Smooth muscle cell (in vitro differentiated cells): ENCODE data around the gene BEST4. TPM values are rescaled to one million over a fixed set of nuclear protein-coding genes. Genes with fewer than 3 reads are reported as not detected.
A peak's percentile ranks its signal among the peaks of the same experiment; 100 is the strongest.

Experiments used
- DNase-seq: peaks from one replicate; lab custom pipeline; 2025; ENCODE audit not compliant: unreplicated experiment; lab: John Stamatoyannopoulos, UW
- H2AFZ ChIP-seq: fragments of 200-600 bp; sonication (generic); 2 replicates; pipeline ENCODE4 v1.6.0; 2016; ENCODE audit warnings: antibody characterized with exemption, low read depth, mild to moderate bottlenecking
- H3F3A ChIP-seq: fragments of 200-600 bp; sonication (generic); 2 replicates; pipeline ENCODE4 v1.6.0; 2017; ENCODE audit warnings: antibody characterized with exemption, low read depth
- H3K27ac ChIP-seq: fragments of 200-600 bp; sonication (generic); 2 replicates; pipeline ENCODE4 v1.5.1; 2016; ENCODE audit warnings: low read depth, mild to moderate bottlenecking
- H3K27me3 ChIP-seq: fragments of 200-600 bp; sonication (generic); 2 replicates; pipeline ENCODE4 v1.6.1; 2016; ENCODE audit warnings: low read depth, mild to moderate bottlenecking
- H3K36me3 ChIP-seq: fragments of 200-600 bp; sonication (generic); 2 replicates; pipeline ENCODE4 v1.5.1; 2016; ENCODE audit warnings: low read depth
- H3K4me1 ChIP-seq: fragments of 200-600 bp; sonication (generic); 2 replicates; pipeline ENCODE4 v1.5.1; 2016; ENCODE audit warnings: low read depth
- H3K4me2 ChIP-seq: fragments of 200-600 bp; sonication (generic); 2 replicates; pipeline ENCODE4 v1.6.0; 2016; ENCODE audit warnings: mild to moderate bottlenecking
- H3K4me3 ChIP-seq: fragments of 200-600 bp; sonication (generic); 2 replicates; pipeline ENCODE4 v1.5.1; 2016; ENCODE audit warnings: mild to moderate bottlenecking
- H3K79me2 ChIP-seq: fragments of 200-600 bp; sonication (generic); 2 replicates; pipeline ENCODE4 v1.6.0; 2016; ENCODE audit warnings: low read depth, mild to moderate bottlenecking
- H3K9ac ChIP-seq: fragments of 200-600 bp; sonication (generic); 2 replicates; pipeline ENCODE4 v1.6.0; 2016; ENCODE audit warnings: low read depth
- H3K9me3 ChIP-seq: fragments of 200-600 bp; sonication (generic); replicated peaks from 2 replicates; pipeline ENCODE4 v1.5.1; 2016; ENCODE audit warnings: low read depth
- H4K20me1 ChIP-seq: fragments of 200-600 bp; sonication (generic); 2 replicates; pipeline ENCODE4 v1.6.0; 2016; ENCODE audit warnings: low read depth
- WGBS: methylation state at CpG from one replicate; pipeline ENCODE4 v1.1.7; 2016; ENCODE audit warnings: low lambda C conversion rate; 5-methylcytosine and 5-hydroxymethylcytosine counted together
- polyA plus RNA-seq: library from polyadenylated mRNA; unstranded; fragments of >200 nt; fragmentation: Nextera tagmentation; extraction: Ambion mirVana; gene quantifications from 2 replicates; pipeline ENCODE4 v1.2.1, GENCODE V29; 2016
- total RNA-seq: library from RNA; depleted of rRNA; stranded (reverse); fragments of >200 nt; gene quantifications from 2 replicates; pipeline ENCODE4 v1.2.3, GENCODE V29; 2014
- TF ChIP-seq, protein P1 (sequence below): fragments of 200-600 bp; sonication (generic); IDR thresholded peaks from 2 replicates; pipeline ENCODE4 v1.5.1; 2017; ENCODE audit warnings: borderline replicate concordance, mild to moderate bottlenecking, antibody characterized with exemption; ENCODE audit not compliant: insufficient read depth, poor library complexity, severe bottlenecking

Gene BEST4
- total and polyA plus RNA-seq, 2 experiments from 2014 or later, result 0.54 to 0.78 TPM

DNA sequence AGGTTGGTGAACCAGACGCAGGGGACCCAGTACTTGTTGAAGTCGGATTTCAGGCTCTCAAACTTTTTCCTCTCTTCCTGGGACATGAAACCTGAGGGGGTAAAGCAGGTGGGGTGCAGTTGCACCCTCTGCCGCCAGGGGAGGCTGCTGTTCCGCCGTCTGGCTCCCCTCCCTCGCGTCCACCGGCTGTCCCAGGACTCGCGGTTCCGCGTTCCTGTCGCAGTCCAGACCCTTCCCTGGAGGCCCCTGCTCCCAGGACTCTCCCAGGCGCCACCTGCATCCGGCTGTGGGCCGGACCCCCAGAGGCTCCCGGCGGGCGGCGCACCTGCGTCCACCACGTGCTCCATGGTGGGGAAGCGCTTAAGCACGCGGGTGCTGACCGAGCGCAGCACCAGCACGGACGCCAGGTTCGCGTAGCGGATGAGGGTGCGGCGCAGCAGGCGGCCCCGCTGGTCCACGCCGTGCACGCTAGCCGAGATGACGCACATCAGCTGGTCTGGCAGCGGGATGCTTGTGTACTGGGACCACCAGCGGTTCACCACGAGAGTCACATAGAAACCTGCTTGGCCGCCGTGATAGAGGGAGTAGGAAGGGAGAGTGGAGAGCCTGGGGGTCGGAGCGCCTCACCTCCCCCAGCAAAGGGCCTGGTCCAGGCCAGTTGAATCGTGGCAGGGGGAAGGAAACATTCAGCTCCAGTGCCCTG lies 1.7 kb downstream of the BEST4 start:
- WGBS, result 12% methylated on average over 47 of the region's 49 CpGs
- H3K9me3 ChIP-seq, result no peaks in the 10 kb centered on the region
- H3K27me3 ChIP-seq, result no peaks in the 10 kb centered on the region
- no peak for DNase-seq
- peak overlapping the region; percentile 74 for H3K4me2 ChIP-seq
- H4K20me1 ChIP-seq, result peaks cover under 1% of the 10 kb centered on the region
- H3K79me2 ChIP-seq, result no peaks in the 10 kb centered on the region
- no peak overlapping the region for H3K9ac ChIP-seq
- H3K36me3 ChIP-seq, result no peaks in the 10 kb centered on the region
- peaks cover 10% of the 10 kb centered on the region for H3F3A ChIP-seq
- H2AFZ ChIP-seq, result no peak overlapping the region
- TF ChIP-seq, protein P1, sequence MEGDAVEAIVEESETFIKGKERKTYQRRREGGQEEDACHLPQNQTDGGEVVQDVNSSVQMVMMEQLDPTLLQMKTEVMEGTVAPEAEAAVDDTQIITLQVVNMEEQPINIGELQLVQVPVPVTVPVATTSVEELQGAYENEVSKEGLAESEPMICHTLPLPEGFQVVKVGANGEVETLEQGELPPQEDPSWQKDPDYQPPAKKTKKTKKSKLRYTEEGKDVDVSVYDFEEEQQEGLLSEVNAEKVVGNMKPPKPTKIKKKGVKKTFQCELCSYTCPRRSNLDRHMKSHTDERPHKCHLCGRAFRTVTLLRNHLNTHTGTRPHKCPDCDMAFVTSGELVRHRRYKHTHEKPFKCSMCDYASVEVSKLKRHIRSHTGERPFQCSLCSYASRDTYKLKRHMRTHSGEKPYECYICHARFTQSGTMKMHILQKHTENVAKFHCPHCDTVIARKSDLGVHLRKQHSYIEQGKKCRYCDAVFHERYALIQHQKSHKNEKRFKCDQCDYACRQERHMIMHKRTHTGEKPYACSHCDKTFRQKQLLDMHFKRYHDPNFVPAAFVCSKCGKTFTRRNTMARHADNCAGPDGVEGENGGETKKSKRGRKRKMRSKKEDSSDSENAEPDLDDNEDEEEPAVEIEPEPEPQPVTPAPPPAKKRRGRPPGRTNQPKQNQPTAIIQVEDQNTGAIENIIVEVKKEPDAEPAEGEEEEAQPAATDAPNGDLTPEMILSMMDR, result peak; percentile 92
- no peak overlapping the region for H3K27ac ChIP-seq
- peaks cover 12% of the 10 kb centered on the region for H3K4me1 ChIP-seq
- peak overlapping the region; percentile 28 for H3K4me3 ChIP-seq

- H4K20me1 ChIP-seq, result peaks cover 6% of the 10 kb centered on the region
- H3K9ac ChIP-seq, result no peak overlapping the region
- H3K36me3 ChIP-seq, result no peaks in the 10 kb centered on the region
- H3K27me3 ChIP-seq, result no peaks in the 10 kb centered on the region
- no peak overlapping the region for H3K27ac ChIP-seq
- no peak overlapping the region for H2AFZ ChIP-seq
- no peak for DNase-seq
- TF ChIP-seq, protein P1, result no peak
- no peaks in the 10 kb centered on the region for H3K9me3 ChIP-seq
- peak overlapping the region; percentile 74 for H3K4me2 ChIP-seq
- peaks cover 12% of the 10 kb centered on the region for H3K4me1 ChIP-seq
- H3F3A ChIP-seq, result peaks cover 14% of the 10 kb centered on the region
- H3K4me3 ChIP-seq, result peak overlapping the region; percentile 28
- no peaks in the 10 kb centered on the region for H3K79me2 ChIP-seq
- 37% methylated on average over 11 of the region's 11 CpGs for WGBS
Observed at GRCh38 chr1:44785501-44786137, 2.4 kb downstream of the BEST4 start.

DNA sequence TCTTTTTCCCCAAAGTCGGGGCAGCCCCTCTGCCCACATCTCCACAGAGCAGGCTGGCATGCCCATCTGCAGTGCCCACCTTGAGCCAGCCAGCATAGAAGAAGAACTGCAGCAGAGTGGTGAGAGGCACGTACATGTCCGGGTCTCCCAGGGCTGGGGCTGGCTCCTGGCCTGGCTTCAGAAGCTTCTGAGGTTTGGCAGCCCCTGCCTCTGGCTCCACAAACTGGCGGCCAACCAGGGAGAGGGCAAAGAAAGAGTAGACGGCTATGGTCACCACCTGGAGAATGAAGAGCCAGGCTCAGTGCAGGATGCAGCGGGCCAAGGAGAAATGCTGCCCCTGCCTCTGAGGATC lies 3.0 kb downstream of the BEST4 start:
- H3K9me3 ChIP-seq, result no peaks in the 10 kb centered on the region
- H2AFZ ChIP-seq, result no peak overlapping the region
- no peak overlapping the region for H3K27ac ChIP-seq
- H3K79me2 ChIP-seq, result no peaks in the 10 kb centered on the region
- peaks cover 10% of the 10 kb centered on the region for H4K20me1 ChIP-seq
- peak overlapping the region; percentile 95 for H3K4me2 ChIP-seq
- TF ChIP-seq, protein P1, result no peak
- no peaks in the 10 kb centered on the region for H3K36me3 ChIP-seq
- no peak for DNase-seq
- H3K9ac ChIP-seq, result no peak overlapping the region
- H3K4me3 ChIP-seq, result no peak overlapping the region
- H3K27me3 ChIP-seq, result no peaks in the 10 kb centered on the region
- peaks cover 12% of the 10 kb centered on the region for H3K4me1 ChIP-seq
- peaks cover 14% of the 10 kb centered on the region for H3F3A ChIP-seq
- WGBS, result 98% methylated on average over 6 of the region's 6 CpGs
